ENCODE results near the gene LIPA. TPM values are rescaled to one million over a fixed set of nuclear protein-coding genes. Genes with fewer than 3 reads are reported as not detected.
"Not testable (repeated sequence)": the region's sequence is repeated elsewhere in the genome, so short reads cannot be mapped to it uniquely, and the experiment has no call there.

The LIPA gene
- total and polyA plus RNA-seq, 2 of the 4 experiments (the other 2 are of a cell fraction) = 23.1 to 31.9 TPM

DNA sequence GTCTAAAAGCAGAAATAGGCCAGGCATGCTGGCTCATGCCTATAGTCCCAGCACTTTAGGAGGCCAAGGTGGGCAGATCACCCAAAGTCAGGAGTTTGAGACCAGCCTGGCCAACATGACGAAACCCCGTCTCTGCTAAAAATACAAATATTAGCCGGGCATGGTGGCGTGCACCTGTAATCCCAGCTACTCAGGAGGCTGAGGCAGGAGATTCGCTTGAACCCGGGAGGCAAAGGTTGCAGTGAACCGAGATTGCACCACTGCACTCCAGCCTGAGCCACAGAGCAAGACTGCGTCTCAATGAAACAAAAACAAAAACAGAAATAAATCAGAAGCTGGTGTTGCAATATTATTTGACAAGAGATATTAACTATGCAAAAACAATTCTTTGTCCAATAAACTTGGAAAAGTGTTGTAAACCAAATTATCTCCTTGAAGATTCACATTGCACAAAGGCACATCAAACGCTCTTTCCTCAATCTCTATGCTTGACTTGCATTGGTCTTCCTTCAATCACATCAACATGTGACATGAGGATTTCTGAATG, 83.1 kb downstream of the LIPA start:
- H3K9me3 ChIP-seq (ENCODE audit: control insufficient read depth, insufficient read depth, low read length); H3K23ac ChIP-seq (ENCODE audit: low read depth, low read length); H3K27me3 ChIP-seq (ENCODE audit: control insufficient read depth, insufficient read depth, low read length); H4K8ac ChIP-seq (ENCODE audit: low read depth in 2 of 2, low read length in 2 of 2); H4K5ac ChIP-seq (ENCODE audit: low read depth, low read length); H4K91ac ChIP-seq (ENCODE audit: insufficient read depth, low read depth, low read length); CTCF ChIA-PET; H2AFZ ChIP-seq (replicated peaks; ENCODE audit: low read length, poor library complexity); H2BK20ac ChIP-seq (ENCODE audit: low read depth, low read length); H2BK15ac ChIP-seq (ENCODE audit: low read depth, low read length); H2AK5ac ChIP-seq (ENCODE audit: low read depth, low read length); H3K9ac ChIP-seq (ENCODE audit: low read depth, low read length); H3K79me1 ChIP-seq (ENCODE audit: low read depth in 1 of 2, low read length in 2 of 2); H2BK120ac ChIP-seq (ENCODE audit: low read depth, low read length); in situ Hi-C loops (cut with MboI; ENCODE audit: low sequenced_read_pairs); H3K27ac ChIP-seq (ENCODE audit: insufficient read depth, low read length); H3K4ac ChIP-seq (ENCODE audit: low read depth, low read length); H3K4me1 ChIP-seq (ENCODE audit: control insufficient read depth, insufficient read depth, low read length); H2BK5ac ChIP-seq (ENCODE audit: low read depth, low read length, poor library complexity, severe bottlenecking); BruUV-seq (replicated peaks); H3K36me3 ChIP-seq (ENCODE audit: control insufficient read depth, insufficient read depth, low read length); H3K4me2 ChIP-seq (ENCODE audit: low read depth, low read length); ATAC-seq (ENCODE audit: low read depth); H4K20me1 ChIP-seq (ENCODE audit: insufficient read depth, low read length); DNase-seq; H3K9me1 ChIP-seq (ENCODE audit: insufficient read depth, low read length); H3K4me3 ChIP-seq (ENCODE audit: insufficient read depth, low read depth, low read length); H3K14ac ChIP-seq (replicated peaks; ENCODE audit: low read depth, low read length); dilution Hi-C loops (cut with HindIII; ENCODE audit: low sequenced_read_pairs, unreplicated experiment); H2AK9ac ChIP-seq (replicated peaks; ENCODE audit: low read depth, low read length, poor library complexity); POLR2A ChIA-PET (ENCODE audit: unreplicated experiment); H3K56ac ChIP-seq (ENCODE audit: extremely low read depth, insufficient read depth, low read length); H3K18ac ChIP-seq (ENCODE audit: low read depth, low read length): not testable (repeated sequence)
- WGBS, 2 experiments (ENCODE audit: extremely low coverage in 2 of 2, insufficient read length in 1 of 2) = 100% methylated on average over 1 of the region's 9 CpGs; no CpG with 5 or more reads in 1 of the 2 experiments
- intact Hi-C loops (cut with micrococcal nuclease) = loop anchor here (2.0 kb wide), 1 partner anchor 16 kb away; no protein-coding TSS in a partner anchor

All from IMR-90 (cell line).